Adipose tissue (tissue), 3 donors: ENCODE data around the gene LMOD3. TPM values are rescaled to one million over a fixed set of nuclear protein-coding genes. Genes with fewer than 3 reads are reported as not detected.

ENCODE experiments used
- H3K27ac ChIP-seq: one replicate; pipeline ENCODE4 v1.5.1; 2013; ENCODE audit warnings: low read depth, low read length
- WGBS, 3 donors: extraction: QIAGEN DNeasy Blood & Tissue Kit; methylation state at CpG; one replicate each; pipeline ENCODE4 v1.1.7; 2013; 5-methylcytosine and 5-hydroxymethylcytosine counted together
- polyA plus RNA-seq, 3 donors: library from polyadenylated mRNA; stranded (reverse); fragments of 200-250 nt; gene quantifications; one replicate each; pipeline ENCODE4 v1.2.3, GENCODE V29; 2013
- donor health status: healthy with polysubstance abuse.
- donor health status: Bipolar disorder and iron deficiency.
- donor health status: healthy.

Gene LMOD3
- polyA plus RNA-seq, 3 donors, result 0.03 to 0.22 (median 0.06) TPM

DNA sequence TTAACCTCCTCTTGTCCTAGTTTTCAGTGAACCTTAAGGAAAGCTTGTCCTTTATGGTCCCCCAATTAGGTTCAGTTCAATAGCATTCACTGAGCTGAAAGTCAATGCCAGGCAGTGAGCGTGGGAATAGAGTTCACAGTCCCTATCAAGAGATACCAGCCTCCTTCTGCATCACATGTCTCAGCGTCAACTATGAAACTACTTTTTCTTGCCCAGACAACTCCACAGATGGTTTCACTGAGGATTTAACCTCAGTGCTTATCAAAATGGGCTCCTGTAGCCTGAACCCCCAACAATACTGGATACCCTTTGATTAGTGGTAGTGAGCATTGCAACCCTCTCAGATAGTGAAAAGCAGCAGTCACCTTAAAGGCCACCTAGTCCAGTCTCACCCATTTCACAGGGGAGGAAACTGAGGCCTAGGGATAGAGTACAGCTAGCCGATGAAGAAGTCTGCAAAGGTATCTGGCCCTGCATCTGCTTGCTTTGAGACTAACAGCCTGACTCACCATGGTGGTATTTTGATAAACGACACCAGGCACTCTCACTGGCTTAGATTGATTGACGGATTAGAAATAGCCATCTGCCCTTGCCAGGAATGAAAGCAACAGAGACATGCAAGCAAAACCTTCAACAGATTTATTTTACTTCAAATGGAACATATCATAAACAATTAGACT is 40.7 kb downstream of the LMOD3 start:
- 74 to 85% (median 82%) methylated on average over 5 of the region's 5 CpGs for WGBS, 3 donors
- H3K27ac ChIP-seq, result no peak overlapping the region

DNA sequence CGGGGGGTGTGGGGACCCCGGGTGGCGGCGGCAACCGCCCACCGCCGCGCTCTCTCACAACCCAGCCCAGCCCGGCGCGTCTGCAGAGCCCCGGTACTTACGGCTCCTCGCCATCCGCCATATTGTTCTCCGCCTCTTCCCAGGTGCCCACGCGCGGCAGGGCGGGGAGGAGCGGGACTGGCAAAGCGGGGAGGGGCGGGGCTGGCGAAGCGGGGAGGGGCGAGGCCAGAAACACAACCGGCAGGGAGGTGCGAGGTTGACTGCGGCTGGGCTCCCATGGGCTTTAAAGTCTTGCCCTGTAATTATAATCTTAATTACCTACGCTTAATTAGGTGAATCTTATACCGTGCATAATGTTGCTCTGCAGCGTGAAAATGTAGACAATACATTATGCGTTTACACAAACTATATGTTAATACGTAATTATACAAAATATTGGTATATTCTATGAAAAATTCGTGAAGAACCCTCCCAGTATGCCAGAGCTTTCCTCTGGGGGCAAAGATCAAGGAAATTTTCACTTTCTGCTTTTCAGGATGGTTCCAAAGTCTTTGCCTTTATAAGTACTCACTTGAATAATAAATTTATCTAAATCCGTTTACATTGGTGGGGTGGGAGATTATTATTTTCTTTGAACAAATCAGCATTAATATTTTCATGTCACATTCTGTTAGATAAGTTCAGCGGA is 42.0 kb downstream of the LMOD3 start, which contains the start of gene UBA3:
Gene UBA3, minus strand, starts transcription at position 133 of the 688 bp plus-strand sequence. Its CDS starts 12 bp downstream, at position 121.
- 1 to 5% (median 4%) methylated on average over 36 to 37 of the region's 37 CpGs for WGBS, 3 donors

GRCh38 chr3:69079269-69080159 is 42.9 kb downstream of the LMOD3 start:
- no peak overlapping the region for H3K27ac ChIP-seq
- WGBS, 3 donors, result 2 to 5% (median 2%) methylated on average over 29 of the region's 29 CpGs

More for the DNA sequence above, 42.0 kb downstream of the LMOD3 start, which contains the start of gene UBA3:
- no peak within 1 kb of the TSS for H3K27ac ChIP-seq

DNA sequence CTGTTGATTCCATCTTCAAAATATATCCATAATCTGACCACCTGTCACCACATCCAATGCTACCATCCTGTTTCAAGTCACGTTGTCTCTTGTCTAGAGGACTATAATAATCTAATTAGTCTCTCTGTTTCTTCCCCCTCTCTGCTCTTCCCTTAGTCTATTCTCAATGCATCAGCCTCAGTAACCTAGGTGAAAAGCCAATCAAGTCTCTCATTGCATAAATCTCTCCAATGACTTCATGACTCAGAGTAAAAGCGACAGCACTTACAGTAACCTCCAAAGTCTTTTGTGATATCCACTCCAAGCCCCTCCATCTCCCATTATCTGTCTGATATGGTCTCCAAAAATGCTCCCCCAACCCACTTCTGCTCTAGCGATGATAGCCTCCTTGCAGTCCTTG is 49.5 kb downstream of the LMOD3 start:
- no peak overlapping the region for H3K27ac ChIP-seq
- WGBS, 3 donors, result 92 to 95% (median 93%) methylated on average over 3 of the region's 3 CpGs

GRCh38 chr3:69066121-69066520 is 56.3 kb downstream of the LMOD3 start:
- H3K27ac ChIP-seq, result no peak overlapping the region
- 73 to 94% (median 76%) methylated on average over 4 of the region's 4 CpGs for WGBS, 3 donors

- 87 to 94% (median 92%) methylated on average over 6 of the region's 6 CpGs for WGBS, 3 donors
- no peak overlapping the region for H3K27ac ChIP-seq
These were observed 57.0 kb downstream of the LMOD3 start for GRCh38 chr3:69065318-69065964.

GRCh38 chr3:69063636-69064035 is 58.8 kb downstream of the LMOD3 start:
- no peak overlapping the region for H3K27ac ChIP-seq
- 73 to 81% (median 73%) methylated on average over 2 of the region's 2 CpGs for WGBS, 3 donors

DNA sequence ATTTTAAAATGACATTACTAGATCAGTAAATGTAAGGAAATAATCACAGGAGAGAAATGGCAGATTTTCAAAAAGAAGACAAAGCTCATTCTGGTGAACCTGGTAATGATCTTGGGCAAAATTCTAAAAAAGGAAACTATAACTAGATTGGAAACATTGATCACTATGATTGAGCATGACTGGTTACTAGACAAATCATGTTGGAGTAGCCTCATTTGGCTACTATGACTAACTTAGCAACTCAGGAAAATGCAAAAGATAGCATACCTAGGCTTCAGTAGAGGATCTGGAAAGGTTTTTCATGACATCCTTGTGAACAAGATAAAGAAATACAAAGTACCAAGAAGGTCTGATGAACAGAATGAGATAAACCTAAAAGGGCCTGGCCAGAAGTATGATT is 62.7 kb downstream of the LMOD3 start:
- no peak overlapping the region for H3K27ac ChIP-seq

GRCh38 chr3:69058947-69059224 is 63.5 kb downstream of the LMOD3 start:
- WGBS, 3 donors, result 81 to 95% (median 92%) methylated on average over 2 of the region's 2 CpGs
- no peak overlapping the region for H3K27ac ChIP-seq

- H3K27ac ChIP-seq, result no peak overlapping the region
These were observed 64.0 kb downstream of the LMOD3 start for GRCh38 chr3:69058180-69058946.

More at GRCh38 chr3:69058180-69058946, 64.0 kb downstream of the LMOD3 start:
- WGBS, 3 donors, result 52 to 94% (median 63%) methylated on average over 3 of the region's 3 CpGs

Other genes starting within 250 kb of the LMOD3 start
- under 1 TPM in 2 of 3 donors, not detected in 1; 0.02 to 0.03 TPM for gene TAFA4, start 190.0 kb downstream of the LMOD3 start, polyA plus RNA-seq
- gene EOGT, start 108.9 kb downstream of the LMOD3 start, polyA plus RNA-seq, result 10 to 100 TPM in 2 of 3 donors, 1 to 10 TPM in 1; 5.1 to 20.2 (median 16.9) TPM
- 1 to 10 TPM; 8.4 to 9.2 (median 8.7) TPM for gene TMF1, start 70.3 kb downstream of the LMOD3 start, polyA plus RNA-seq
- 10 to 100 TPM; 14.3 to 48.0 (median 37.1) TPM for gene UBA3, start 42.2 kb downstream of the LMOD3 start, polyA plus RNA-seq
- gene ARL6IP5, start 37.7 kb downstream of the LMOD3 start, polyA plus RNA-seq, result 100 to 1,000 TPM in 2 of 3 donors, 10 to 100 TPM in 1; 52.1 to 145 (median 124) TPM